K562 (cell line): ENCODE measurements around the gene PLCB3. TPM values are rescaled to one million over a fixed set of nuclear protein-coding genes. Genes with fewer than 3 reads are reported as not detected.

Experiments used
- ATF4 ChIP-seq: fragments of 450-650 bp; formaldehyde crosslinking; IDR thresholded peaks from 2 replicates; pipeline ENCODE4 v1.4.0; 2022; ENCODE audit warnings: mild to moderate bottlenecking, moderate library complexity
- CBX2 ChIP-seq: fragments of 200-600 bp; sonication (generic); IDR thresholded peaks from one replicate; pipeline ENCODE4 v1.6.1; 2012; ENCODE audit warnings: mild to moderate bottlenecking, low read length, inconsistent platforms; ENCODE audit not compliant: insufficient read depth, poor library complexity, severe bottlenecking
- CEBPB ChIP-seq: fragments of 450-650 bp; IDR thresholded peaks from 2 replicates; pipeline ENCODE4 v1.6.1; 2016; ENCODE audit warnings: missing genetic modification characterization, missing compliant biosample characterization
- CREM ChIP-seq: IDR thresholded peaks from 2 replicates; pipeline ENCODE4 v1.6.1; 2014; ENCODE audit warnings: antibody characterized with exemption, low read depth
- EP400 ChIP-seq: fragments of 450-650 bp; IDR thresholded peaks from 2 replicates; pipeline ENCODE4 v1.6.1; 2017; ENCODE audit warnings: antibody characterized with exemption, mild to moderate bottlenecking, moderate library complexity
- HDAC2 ChIP-seq: fragments of 450-650 bp; IDR thresholded peaks from 2 replicates; pipeline ENCODE4 v1.6.1; 2016; ENCODE audit warnings: mild to moderate bottlenecking
- HSF4 ChIP-seq: fragments of 250-450 bp; sonication (Bioruptor Pico); IDR thresholded peaks from 2 replicates; pipeline ENCODE4 v2.1.2; 2022; ENCODE audit warnings: mild to moderate bottlenecking, moderate library complexity, borderline replicate concordance
- ILK ChIP-seq: fragments of 450-650 bp; IDR thresholded peaks from 2 replicates; pipeline ENCODE4 v1.6.1; 2016; ENCODE audit warnings: missing genetic modification characterization, low read depth, mild to moderate bottlenecking, missing compliant biosample characterization, moderate library complexity, borderline replicate concordance
- JUND ChIP-seq, 2 experiments: IDR thresholded peaks; 2 replicates in 1 of 2; 3 replicates in 1 of 2; pipeline ENCODE4 v1.6.1; 2011; ENCODE audit warnings: borderline replicate concordance in 2 of 2, low read depth in 2 of 2, low read length in 2 of 2, improper control_type of control experiment in 1 of 2, missing biosample characterization in 1 of 2, missing genetic modification characterization in 1 of 2, missing genetic modification reagents in 1 of 2
- NR2F6 ChIP-seq: fragments of 450-650 bp; formaldehyde crosslinking; IDR thresholded peaks from 2 replicates; pipeline ENCODE4 v1.4.0; 2020; ENCODE audit warnings: mild to moderate bottlenecking
- PCBP1 ChIP-seq: fragments of 200-400 bp; formaldehyde crosslinking; IDR thresholded peaks from 2 replicates; pipeline ENCODE4 v1.6.1; 2018; ENCODE audit warnings: mild to moderate bottlenecking, low read depth, low read length; ENCODE audit not compliant: poor library complexity, severe bottlenecking
- PML ChIP-seq: IDR thresholded peaks from 2 replicates; pipeline ENCODE4 v1.6.1; 2012; ENCODE audit warnings: low read length, inconsistent platforms
- SAP30 ChIP-seq: fragments of 200-600 bp; sonication (generic); IDR thresholded peaks from 2 replicates; pipeline ENCODE4 v1.6.1; 2012; ENCODE audit warnings: borderline replicate concordance, low read depth, mild to moderate bottlenecking, moderate library complexity, low read length, control low read depth, inconsistent platforms; ENCODE audit not compliant: insufficient read depth, poor library complexity, severe bottlenecking
- SPI1 ChIP-seq: IDR thresholded peaks from 2 replicates; pipeline ENCODE4 v1.6.1; 2011; ENCODE audit warnings: low read depth, low read length, control low read depth, borderline replicate concordance
- TCF15 ChIP-seq: fragments of 250-450 bp; sonication (Bioruptor Pico); IDR thresholded peaks from 2 replicates; pipeline ENCODE4 v1.8.0; 2022; ENCODE audit warnings: moderate library complexity, mild to moderate bottlenecking, inconsistent platforms
- USF2 ChIP-seq: sonication (generic); formaldehyde crosslinking; IDR thresholded peaks from 2 replicates; pipeline ENCODE4 v1.5.0; 2020; ENCODE audit warnings: missing genetic modification reagents
- ZNF133 ChIP-seq: fragments of 250-450 bp; sonication (Bioruptor Pico); IDR thresholded peaks from 2 replicates; pipeline ENCODE4 v1.4.0; 2020; ENCODE audit warnings: mild to moderate bottlenecking
- ZNF263 ChIP-seq: sonication (generic); formaldehyde crosslinking; IDR thresholded peaks from 2 replicates; pipeline ENCODE4 v1.8.0; 2022; ENCODE audit warnings: mild to moderate bottlenecking, missing genetic modification reagents, borderline replicate concordance
- ZNF408 ChIP-seq: fragments of 250-450 bp; sonication (Bioruptor Pico); IDR thresholded peaks from 2 replicates; pipeline ENCODE4 v1.4.0; 2020; ENCODE audit warnings: low read depth, mild to moderate bottlenecking, moderate library complexity
- ZNF740 ChIP-seq, 3 experiments: fragments of 200-800 bp in 1 of 3; sonication (Bioruptor generic) in 1 of 3; sonication (generic) in 1 of 3; formaldehyde crosslinking in 1 of 3; IDR thresholded peaks; 2 replicates each; pipeline versions ENCODE4 v1.6.1 to v1.8.0; 2016 to 2022; ENCODE audit warnings: mild to moderate bottlenecking in 2 of 3, missing compliant biosample characterization in 2 of 3, missing genetic modification characterization in 2 of 3, missing genetic modification reagents in 1 of 3
- polyA plus RNA-seq, 8 experiments: library from polyadenylated mRNA; depleted of rRNA in 4 of 8; stranded (reverse) in 5 of 8; unstranded in 3 of 8; fragments of >200 nt; fragmentation: Nextera tagmentation in 2 of 8; fragmentation: Illumina TruSeq in 1 of 8; extraction: Ambion mirVana in 2 of 8; extraction: Trizol in 1 of 8; gene quantifications; 2 replicates each; pipeline versions ENCODE4 v1.2.1 to v1.2.3, GENCODE V29; 2011 to 2014; ENCODE audit warnings: inconsistent platforms in 1 of 8, missing spikeins in 1 of 8
- total RNA-seq, 7 experiments: library from RNA; depleted of rRNA in 6 of 7; stranded (reverse); fragments of >200 nt in 6 of 7; fragmentation: Illumina TruSeq in 2 of 7; extraction: Trizol in 2 of 7; gene quantifications; 2 replicates each; pipeline versions ENCODE4 v1.2.1 to v1.2.3, GENCODE V29; 2011 to 2021; ENCODE audit warnings: low replicate concordance in 1 of 7

PLCB3 gene
- total and polyA plus RNA-seq, 9 of the 15 experiments (the other 6 are each of a cell fraction or from before 2014, with no cell fraction given) = 0.31 to 44.8 (median 14.6) TPM

GRCh38 chr11:64246871-64247728 lies 4.2 kb upstream of the PLCB3 start, which contains the start of gene PPP1R14B (continued):
- no peak for TF ChIP-seq PCBP1
- no peak; the same call in 1 of the 2 replicates for TF ChIP-seq USF2 (CRISPR knock-in tag)
- no peak for TF ChIP-seq HSF4 (CRISPR knock-in tag)
- peak; percentile 54; the same call in 1 of the 2 replicates for TF ChIP-seq CREM
- no peak for TF ChIP-seq ZNF408 (CRISPR knock-in tag)
- TF ChIP-seq CBX2 = no peak
- TF ChIP-seq PML = no peak
- no peak for TF ChIP-seq CEBPB
- TF ChIP-seq SPI1 = no peak
- no peak for TF ChIP-seq TCF15 (CRISPR knock-in tag)
- no peak for TF ChIP-seq NR2F6 (CRISPR knock-in tag)
- no peak for TF ChIP-seq ATF4 (CRISPR knock-in tag)
- no peak for TF ChIP-seq ZNF133 (CRISPR knock-in tag)
- TF ChIP-seq ILK (tag) = no peak
- TF ChIP-seq JUND (IDR thresholded peaks at IDR 0.05; ENCODE audit: borderline replicate concordance, low read depth, low read length) = no peak
- 0 out of 3 replicates have a peak, but pooled peaks have one; percentile 13 for TF ChIP-seq JUND (tag; IDR thresholded peaks at IDR 0.05; ENCODE audit: borderline replicate concordance, low read depth, low read length)
- TF ChIP-seq HDAC2 = peak; percentile 67; the same call in 1 of the 2 replicates
- TF ChIP-seq EP400 = peak; percentile 95
- no peak for TF ChIP-seq ZNF263 (CRISPR knock-in tag)
- no peak for TF ChIP-seq ZNF740 (CRISPR knock-in tag; IDR thresholded peaks at IDR 0.05)
- TF ChIP-seq ZNF740 (tag; IDR thresholded peaks at IDR 0.05) = no peak
- TF ChIP-seq SAP30 = no peak
